Right hindlimb (tissue), 1 donor: ENCODE data around the gene SPOCD1.

ENCODE experiments used
- DNase-seq: peaks from one replicate; pipeline ENCODE4 v3.0.0-alpha.2; 2018

Gene SPOCD1

GRCh38 chr1:31754397-31754796 lies 61.4 kb downstream of the SPOCD1 start:
- no peak for DNase-seq

GRCh38 chr1:31753707-31754349 lies 62.0 kb downstream of the SPOCD1 start:
- DNase-seq, result peak; percentile 84

GRCh38 chr1:31752952-31753475 lies 62.8 kb downstream of the SPOCD1 start:
- no peak for DNase-seq

- DNase-seq, result no peak
Observed at GRCh38 chr1:31752258-31752657, 63.6 kb downstream of the SPOCD1 start.

GRCh38 chr1:31751822-31752241 lies 64.0 kb downstream of the SPOCD1 start:
- DNase-seq, result no peak

DNA sequence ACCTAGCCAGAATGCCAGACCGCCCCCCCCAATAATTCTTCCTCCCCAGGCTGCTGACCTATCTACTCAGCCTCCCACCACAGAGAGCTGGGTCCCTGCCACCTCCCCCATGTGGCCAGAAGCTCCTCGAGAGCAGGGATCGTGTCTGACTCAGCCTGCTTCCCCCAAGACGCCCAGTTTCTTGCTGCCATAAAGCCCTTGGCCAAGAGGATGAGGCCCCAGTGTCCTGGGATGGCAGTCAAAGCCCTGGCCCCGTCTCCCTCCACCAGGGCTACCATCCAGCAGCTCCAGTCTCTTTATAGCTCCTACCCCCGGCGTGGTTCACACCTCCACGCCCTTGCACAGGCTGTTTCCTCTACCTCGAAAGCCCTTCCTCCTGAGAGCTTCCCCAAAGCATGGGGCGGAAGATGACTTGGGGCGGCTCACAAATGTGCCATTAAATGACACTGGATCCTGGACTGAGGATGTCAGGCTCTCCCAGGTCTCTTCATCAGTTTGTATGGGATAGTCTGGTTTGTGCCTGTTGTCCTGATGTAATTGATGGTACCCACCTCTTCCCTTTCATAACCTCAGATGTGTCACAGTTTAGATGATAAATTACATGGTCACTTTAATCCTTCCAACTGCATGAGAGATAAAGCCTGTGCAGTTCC lies 64.8 kb downstream of the SPOCD1 start:
- DNase-seq, result no peak

DNA sequence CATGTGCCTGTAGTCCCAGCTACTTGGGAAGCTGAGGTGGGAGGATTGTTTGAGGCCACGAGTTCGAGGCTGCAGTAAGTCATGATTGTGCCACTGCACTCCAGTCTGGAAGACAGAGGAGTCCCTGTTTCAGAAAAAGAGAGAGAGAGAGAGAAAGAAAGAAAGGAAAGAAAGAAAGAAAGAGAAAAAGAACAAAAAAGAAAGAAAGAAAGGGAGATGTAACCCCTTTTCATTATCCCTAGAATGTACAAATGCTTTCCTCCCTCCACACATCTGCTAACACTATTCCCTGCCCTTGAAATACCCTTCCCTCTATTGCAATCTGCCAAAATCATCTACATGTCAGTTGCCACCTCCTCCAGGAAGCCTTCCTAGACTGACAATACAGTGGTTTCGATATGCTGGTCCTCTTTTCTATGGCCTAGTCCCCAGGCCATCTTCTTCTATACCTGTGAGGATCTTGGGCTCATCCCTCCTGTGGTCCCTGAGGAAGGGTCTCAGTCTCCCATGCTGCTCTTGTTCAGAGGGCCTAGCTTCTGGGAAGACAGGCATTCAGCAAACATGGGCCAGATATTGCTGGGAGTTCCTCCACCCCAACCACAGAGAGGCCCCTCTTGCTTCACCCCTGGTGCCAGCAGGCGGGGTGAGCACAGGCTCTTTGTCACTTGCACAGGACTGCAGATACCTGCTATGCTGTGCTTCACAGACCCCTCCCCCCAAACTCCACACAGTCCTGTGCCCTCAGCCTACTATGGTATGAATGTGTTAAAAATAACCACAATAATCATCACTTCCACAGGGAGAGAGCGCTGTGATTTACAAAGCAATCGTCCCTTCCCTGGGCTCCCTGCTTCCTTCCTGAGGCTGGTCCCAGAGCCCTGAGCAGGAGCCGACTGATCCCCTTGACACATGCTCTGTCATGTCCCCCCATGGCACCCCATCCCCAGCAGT lies 65.8 kb downstream of the SPOCD1 start:
- no peak for DNase-seq

GRCh38 chr1:31748365-31748764 lies 67.5 kb downstream of the SPOCD1 start:
- DNase-seq, result no peak

- no peak for DNase-seq
Observed at GRCh38 chr1:31747304-31747703, 68.5 kb downstream of the SPOCD1 start.

DNA sequence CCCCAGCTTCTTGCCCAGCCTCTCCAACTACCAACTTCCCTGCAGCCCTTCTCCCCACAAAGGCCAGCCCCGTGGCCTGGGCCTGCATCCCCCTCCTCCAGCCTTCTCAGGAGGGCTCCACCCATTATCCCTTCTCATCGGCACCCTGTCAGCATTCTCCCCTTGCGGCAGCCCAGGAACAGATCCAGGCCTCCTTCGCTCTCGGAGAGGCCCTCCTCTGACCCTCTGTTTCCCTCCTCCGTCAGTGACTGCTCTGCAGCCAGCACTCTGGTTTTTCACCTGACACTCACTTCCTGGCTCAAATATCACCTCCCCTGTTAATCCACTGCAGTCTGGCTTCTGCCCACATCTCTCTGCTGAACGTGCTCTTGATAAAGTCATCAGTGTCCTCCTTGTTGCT lies 69.1 kb downstream of the SPOCD1 start:
- no peak for DNase-seq

GRCh38 chr1:31745946-31746670 lies 69.7 kb downstream of the SPOCD1 start:
- peak; percentile 52 for DNase-seq

DNA sequence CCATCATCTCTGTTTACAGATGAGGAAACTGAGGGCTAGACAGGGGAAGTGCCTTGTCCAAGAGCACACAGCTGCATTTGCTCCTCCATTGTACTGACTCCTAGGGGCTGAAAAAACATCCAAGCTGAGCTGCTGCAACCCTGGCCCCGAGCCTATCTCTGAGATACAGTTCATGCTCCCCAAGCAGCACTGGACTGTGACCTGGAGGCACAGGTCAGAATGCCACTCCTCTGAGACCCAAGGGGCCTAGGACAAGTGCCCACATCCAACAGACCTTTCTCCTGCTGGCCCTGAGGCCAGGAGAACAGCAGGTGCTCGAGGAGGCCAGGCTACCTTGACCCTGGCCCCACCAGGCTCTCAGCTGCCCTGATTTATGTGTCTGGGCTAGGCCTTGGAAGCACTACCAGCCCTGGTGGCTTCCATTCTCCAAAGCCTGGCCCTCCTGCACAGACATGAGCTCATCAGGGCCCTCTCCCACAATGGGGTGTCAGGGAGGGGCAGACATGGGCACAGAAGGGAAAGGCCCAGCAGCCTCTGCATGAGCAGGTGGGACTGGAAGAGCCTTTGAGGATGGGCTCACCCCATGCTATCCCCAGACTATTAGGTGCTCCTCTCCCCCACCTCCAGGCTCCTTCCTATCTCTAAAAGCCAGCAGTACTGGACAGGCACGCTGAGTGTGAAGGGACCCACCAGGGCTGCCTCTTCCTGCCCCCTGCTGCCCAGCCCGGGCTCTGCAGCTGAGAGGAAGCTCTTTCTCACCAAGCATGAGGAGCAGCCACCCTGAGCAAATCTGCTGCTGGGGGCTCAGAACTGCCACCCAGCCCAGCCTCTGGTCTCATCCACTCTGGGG lies 70.5 kb downstream of the SPOCD1 start:
- peak; percentile 75 for DNase-seq

GRCh38 chr1:31744165-31744888 lies 71.5 kb downstream of the SPOCD1 start:
- DNase-seq, result no peak

DNA sequence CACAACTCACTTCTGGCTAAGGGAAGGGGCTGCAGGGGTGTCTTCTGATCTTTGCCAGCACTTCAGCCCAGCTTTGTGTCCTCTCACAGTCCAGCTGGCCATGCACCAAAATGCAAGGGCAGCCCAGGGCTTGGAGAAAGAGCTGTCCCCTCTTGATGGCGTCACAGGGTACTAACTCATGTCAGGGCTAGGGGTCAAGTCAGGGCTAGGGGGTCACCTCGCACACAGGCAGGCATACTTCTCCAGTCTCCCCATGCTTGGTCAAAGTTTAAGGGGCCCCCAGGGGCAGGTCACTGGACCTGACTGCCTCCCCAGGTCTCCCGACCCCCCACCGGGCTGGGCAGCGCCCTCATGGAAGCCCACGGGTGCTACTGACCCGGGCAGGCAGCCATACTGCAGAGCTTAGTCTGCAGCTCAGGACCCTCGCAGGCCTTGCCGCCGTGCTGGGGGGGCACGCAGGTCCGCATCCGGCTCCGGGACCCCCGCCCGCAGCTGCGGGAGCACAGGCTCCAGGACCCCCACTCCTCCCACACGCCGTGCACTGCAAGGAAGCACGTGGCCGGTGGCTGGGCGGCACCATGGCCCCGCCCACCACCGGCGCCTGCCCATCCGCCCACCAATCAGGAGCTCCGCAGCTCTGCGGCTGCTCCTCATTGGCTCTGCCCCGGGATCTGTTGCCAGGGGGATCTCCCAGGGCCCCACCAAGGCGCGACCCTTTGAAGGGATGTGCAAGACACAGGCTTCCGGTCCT lies 73.2 kb downstream of the SPOCD1 start:
- DNase-seq, result no peak
